ENCODE data around the gene LPP. TPM values are rescaled to one million over a fixed set of nuclear protein-coding genes. Genes with fewer than 3 reads are reported as not detected.

Gene LPP
- polyA plus RNA-seq, 1 experiment = 60.0 TPM

DNA sequence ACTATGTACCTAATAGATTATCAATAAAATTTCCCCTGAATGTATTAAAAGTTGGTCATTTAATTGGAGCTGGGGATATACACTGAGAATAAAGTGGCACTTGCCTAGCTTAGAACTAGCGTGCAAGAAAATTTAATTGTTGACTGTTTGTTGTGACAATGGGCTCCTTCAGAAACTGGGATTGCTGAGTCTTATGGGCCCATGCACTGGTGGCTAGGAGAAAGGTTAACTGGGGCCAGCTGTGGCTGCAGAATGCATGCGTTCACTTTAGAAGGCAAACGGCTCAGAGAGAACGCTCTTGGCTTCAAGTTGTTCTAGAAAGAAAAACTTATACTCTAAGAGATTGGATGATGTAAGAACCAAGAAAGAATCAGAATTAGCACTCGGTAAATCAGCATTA lies 18.7 kb upstream of the LPP start:
- ChIA-PET CTCF (interaction anchor here (0.9 kb wide), 1 partner anchor 8 kb away, joined by 3 read pairs; no protein-coding TSS in a partner anchor), POLR2A (no interaction called here)
- Histone ChIP-seq H3K27me3 (ENCODE audit: control insufficient read depth, insufficient read depth, low read length) (no peaks in the 10 kb centered on the region), H3K36me3 (ENCODE audit: control insufficient read depth, insufficient read depth, low read length) (no peaks in the 10 kb centered on the region), H3K4me3 (ENCODE audit: low read depth, low read length) (no peak overlapping the region)
- TF ChIP-seq, protein P1, sequence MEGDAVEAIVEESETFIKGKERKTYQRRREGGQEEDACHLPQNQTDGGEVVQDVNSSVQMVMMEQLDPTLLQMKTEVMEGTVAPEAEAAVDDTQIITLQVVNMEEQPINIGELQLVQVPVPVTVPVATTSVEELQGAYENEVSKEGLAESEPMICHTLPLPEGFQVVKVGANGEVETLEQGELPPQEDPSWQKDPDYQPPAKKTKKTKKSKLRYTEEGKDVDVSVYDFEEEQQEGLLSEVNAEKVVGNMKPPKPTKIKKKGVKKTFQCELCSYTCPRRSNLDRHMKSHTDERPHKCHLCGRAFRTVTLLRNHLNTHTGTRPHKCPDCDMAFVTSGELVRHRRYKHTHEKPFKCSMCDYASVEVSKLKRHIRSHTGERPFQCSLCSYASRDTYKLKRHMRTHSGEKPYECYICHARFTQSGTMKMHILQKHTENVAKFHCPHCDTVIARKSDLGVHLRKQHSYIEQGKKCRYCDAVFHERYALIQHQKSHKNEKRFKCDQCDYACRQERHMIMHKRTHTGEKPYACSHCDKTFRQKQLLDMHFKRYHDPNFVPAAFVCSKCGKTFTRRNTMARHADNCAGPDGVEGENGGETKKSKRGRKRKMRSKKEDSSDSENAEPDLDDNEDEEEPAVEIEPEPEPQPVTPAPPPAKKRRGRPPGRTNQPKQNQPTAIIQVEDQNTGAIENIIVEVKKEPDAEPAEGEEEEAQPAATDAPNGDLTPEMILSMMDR (IDR thresholded peaks at IDR 0.05; ENCODE audit: insufficient read depth, low read depth, low read length) = no peak
- DNase-seq (ENCODE audit: low read depth) = no peak

DNA sequence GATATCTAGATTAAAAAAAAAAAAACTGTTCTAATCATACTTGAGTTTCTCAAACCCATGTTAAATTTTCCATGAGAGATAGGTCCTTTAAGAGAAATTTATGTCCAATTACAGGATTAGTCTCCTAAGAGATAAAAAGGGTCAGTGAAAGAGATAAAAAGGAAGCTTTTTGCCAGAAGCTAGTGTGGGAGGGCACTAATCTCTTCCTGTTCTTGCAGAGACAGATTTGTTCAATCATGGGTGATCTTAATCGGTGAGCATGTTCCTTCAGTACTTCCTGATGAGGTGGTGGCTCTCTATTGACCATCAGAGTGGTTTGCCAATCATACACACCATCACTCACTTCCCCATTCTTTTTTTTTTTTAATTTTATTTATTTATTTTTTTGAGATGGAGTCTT lies 16.9 kb upstream of the LPP start:
- POLR2A ChIA-PET = no interaction called here

DNA sequence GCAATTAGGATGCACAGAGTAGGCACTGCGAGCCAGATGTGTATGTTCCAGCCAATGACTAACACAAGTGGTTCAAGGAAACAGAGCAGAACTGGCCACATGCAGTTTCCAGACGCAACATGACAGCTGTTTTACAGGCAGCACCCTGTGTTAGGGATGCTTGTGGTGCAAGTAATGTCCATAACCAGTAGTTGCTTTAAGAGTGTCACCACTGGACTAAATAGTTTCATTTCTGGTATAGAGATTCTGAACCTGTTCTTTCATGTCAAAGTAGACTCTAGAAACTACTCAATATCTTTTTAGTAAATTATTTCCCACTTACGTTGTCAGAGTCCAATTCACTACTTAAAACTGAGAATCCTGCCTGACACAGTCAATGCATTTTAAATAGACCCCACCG lies 14.5 kb upstream of the LPP start:
- POLR2A ChIA-PET = interaction anchor here (0.5 kb wide), 1 partner anchor 396 kb away, joined by 8 read pairs; no protein-coding TSS in a partner anchor
- DNase-seq (ENCODE audit: low read depth) = no peak
- CTCF ChIA-PET = interaction anchor here (1.2 kb wide), 1 partner anchor 12 kb away, joined by 3 read pairs; no protein-coding TSS in a partner anchor

More for the DNA sequence above, 16.9 kb upstream of the LPP start:
- no peaks in the 10 kb centered on the region for H3K36me3 ChIP-seq (ENCODE audit: control insufficient read depth, insufficient read depth, low read length)
- H3K4me3 ChIP-seq (ENCODE audit: low read depth, low read length) = no peak overlapping the region
- CTCF ChIA-PET = interaction anchor here (0.8 kb wide), 1 partner anchor 577 kb away, joined by 3 read pairs; no protein-coding TSS in a partner anchor
- no peaks in the 10 kb centered on the region for H3K27me3 ChIP-seq (ENCODE audit: control insufficient read depth, insufficient read depth, low read length)
- TF ChIP-seq, protein P1 (IDR thresholded peaks at IDR 0.05; ENCODE audit: insufficient read depth, low read depth, low read length) = no peak
- no peak for DNase-seq (ENCODE audit: low read depth)

DNA sequence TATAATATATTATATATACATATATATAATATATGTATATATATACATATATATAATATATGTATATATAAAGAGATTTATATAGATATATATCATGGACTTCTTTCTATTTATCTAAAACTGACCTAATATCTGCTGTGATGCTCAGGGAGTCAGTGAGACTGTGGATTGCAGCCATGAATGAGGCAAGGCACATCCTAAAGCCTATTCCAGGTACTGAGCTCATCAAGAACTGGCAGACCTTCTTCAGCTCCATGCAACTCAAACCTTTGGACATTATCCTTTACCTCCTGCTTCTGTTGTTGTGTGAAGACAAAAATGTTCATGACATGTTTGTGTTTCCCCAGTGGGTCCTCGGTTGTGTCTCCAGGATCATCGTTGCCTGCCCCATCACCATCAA lies 7.7 kb upstream of the LPP start:
- DNase-seq (ENCODE audit: low read depth) = no peak
- POLR2A ChIA-PET = no interaction called here
- CTCF ChIA-PET = no interaction called here
- TF ChIP-seq, protein P1 (IDR thresholded peaks at IDR 0.05; ENCODE audit: insufficient read depth, low read depth, low read length) = no peak
- H3K36me3 ChIP-seq (ENCODE audit: control insufficient read depth, insufficient read depth, low read length) = no peaks in the 10 kb centered on the region
- H3K4me3 ChIP-seq (ENCODE audit: low read depth, low read length) = no peak overlapping the region
- no peaks in the 10 kb centered on the region for H3K27me3 ChIP-seq (ENCODE audit: control insufficient read depth, insufficient read depth, low read length)

More for the DNA sequence above, 14.5 kb upstream of the LPP start:
- Histone ChIP-seq H3K27me3 (ENCODE audit: control insufficient read depth, insufficient read depth, low read length) (no peaks in the 10 kb centered on the region), H3K36me3 (ENCODE audit: control insufficient read depth, insufficient read depth, low read length) (no peaks in the 10 kb centered on the region), H3K4me3 (ENCODE audit: low read depth, low read length) (no peak overlapping the region)
- TF ChIP-seq, protein P1 (IDR thresholded peaks at IDR 0.05; ENCODE audit: insufficient read depth, low read depth, low read length) = no peak

DNA sequence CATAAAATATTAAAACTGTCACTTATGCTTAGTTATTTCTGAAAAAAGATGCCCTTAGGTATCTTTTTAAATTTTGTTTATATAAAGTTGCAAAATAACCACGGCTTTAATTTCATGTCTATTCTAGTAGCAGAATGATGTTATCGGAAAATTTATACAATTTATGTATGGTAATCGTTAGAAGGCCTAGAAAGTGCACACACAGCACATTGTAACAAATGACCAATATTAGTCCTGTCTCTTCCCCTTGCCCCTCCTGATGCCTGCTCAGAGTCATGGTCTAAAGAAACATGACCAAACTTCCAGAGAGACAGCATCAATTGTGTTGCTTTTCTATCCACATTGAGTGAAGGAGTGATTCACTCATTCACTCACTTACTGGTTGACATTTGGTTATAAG lies 6.2 kb upstream of the LPP start:
- CTCF ChIA-PET = no interaction called here
- POLR2A ChIA-PET = no interaction called here
- DNase-seq (ENCODE audit: low read depth) = no peak
- Histone ChIP-seq H3K4me3 (ENCODE audit: low read depth, low read length) (no peak overlapping the region), H3K27me3 (ENCODE audit: control insufficient read depth, insufficient read depth, low read length) (no peaks in the 10 kb centered on the region), H3K36me3 (ENCODE audit: control insufficient read depth, insufficient read depth, low read length) (no peaks in the 10 kb centered on the region)
- TF ChIP-seq, protein P1 (IDR thresholded peaks at IDR 0.05; ENCODE audit: insufficient read depth, low read depth, low read length) = no peak
